ENCODE measurements around the gene HIBADH.
"Not testable (repeated sequence)": the region's sequence is repeated elsewhere in the genome, so short reads cannot be mapped to it uniquely, and the experiment has no call there.

HIBADH gene

DNA sequence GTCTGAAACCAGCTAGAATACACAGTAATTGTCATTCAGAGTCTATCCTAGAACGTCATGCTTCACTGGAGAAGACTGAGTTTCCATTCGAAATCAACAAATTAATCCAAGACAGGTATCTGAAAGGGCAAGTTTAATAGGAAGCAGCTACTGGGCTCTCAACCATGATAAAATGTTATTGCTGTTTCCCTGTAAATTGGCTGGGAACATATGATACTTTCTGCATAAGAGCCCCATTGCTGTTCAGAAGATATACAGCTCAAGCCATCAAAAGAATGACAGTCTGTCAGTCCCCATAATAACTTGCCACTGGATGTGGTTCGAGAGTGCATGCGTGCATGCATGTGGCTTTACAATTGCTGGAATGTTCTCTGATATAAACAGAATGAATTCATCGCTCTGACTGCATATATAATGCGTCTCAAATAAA, 129.0 kb downstream of the HIBADH start:
- no peak for DNase-seq

DNA sequence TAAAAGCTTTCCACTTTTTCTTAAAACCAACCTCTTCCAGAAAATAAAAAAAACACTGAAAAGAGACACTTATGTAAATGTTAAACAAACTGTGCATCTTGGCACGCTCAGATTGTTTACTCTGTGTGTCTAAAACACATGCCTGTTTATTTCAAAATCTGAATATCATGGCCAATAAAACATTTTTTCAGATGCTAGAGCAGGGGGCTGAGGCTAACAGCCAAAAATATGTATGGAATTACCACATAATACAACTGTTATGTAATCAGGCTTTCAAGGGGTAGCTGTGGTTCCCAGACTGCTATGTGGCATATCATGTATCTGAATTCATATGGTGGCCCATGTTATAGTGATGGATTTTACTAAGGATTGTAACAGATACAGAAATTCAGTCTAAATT, 130.4 kb downstream of the HIBADH start:
- no peak for DNase-seq

DNA sequence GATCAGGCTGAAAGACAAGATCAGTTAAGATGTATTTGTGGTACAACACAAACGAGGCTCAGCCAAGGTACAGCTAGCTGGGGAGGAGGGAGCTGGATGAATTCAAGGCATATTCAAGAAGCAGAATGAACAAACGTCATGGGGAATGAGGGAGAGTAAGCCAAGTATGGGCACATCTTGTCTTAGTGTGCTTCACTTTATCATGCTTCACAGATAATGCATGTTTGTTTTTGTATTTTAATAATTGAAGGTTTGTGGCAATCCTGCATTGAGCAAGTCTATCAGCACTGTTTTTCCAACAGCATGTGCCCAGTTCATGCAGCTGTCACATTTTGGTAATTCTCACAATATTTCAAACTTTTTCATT, 135.4 kb downstream of the HIBADH start:
- DNase-seq: no peak

DNA sequence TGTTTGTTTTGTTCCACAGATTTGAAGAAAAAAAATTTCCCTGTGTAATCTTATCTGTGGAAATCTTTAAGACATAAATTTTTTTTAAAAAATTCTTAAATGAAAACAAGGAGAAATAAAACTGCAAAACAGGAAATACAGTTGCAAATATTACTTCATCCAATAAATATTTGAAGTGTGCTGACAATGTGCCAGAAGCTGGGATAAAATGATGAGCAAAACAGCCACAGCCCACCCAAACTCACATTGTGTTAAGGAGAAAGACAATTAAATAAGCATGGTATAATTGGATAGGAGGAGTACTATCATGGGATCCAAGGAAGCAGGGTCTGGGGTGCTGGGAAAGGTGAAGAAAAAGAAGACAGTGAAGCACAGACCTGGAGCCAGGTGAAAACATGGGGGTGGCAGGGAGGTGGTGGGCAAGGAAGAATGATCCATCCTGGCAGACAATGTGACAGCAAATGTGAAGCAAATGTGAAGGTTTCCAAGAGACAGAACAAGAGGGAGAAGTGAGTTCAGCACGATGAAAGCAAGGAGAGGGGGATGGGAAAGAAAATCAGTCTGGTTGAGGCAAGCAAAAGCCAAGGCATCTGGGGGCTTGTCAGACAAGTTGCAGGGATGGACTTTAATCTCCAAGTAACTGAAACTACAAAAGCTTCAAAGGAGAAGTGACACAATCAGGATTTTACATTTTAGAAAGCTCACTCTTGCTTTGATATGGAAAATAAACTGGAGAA, 135.9 kb downstream of the HIBADH start:
- no peak for DNase-seq

DNA sequence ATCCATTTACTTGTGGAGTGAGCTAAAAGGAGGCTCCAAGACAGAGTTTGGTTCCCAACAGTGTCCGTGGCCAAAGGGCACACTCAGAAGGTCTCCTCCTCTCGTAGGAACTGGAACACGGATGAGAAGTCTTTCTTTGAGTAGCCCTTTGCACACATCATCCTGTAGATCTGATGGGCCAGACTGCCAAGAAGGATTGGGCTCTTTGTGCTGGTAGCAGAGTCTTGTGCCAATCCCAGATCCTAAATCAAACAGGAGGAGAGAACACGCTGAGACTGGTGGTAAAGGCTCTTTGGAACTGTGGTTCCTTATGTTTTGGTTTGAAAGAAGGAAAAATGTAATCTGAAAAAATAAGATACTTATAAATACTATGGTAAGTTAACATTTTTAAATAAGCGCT, 136.6 kb downstream of the HIBADH start:
- DNase-seq: no peak

DNA sequence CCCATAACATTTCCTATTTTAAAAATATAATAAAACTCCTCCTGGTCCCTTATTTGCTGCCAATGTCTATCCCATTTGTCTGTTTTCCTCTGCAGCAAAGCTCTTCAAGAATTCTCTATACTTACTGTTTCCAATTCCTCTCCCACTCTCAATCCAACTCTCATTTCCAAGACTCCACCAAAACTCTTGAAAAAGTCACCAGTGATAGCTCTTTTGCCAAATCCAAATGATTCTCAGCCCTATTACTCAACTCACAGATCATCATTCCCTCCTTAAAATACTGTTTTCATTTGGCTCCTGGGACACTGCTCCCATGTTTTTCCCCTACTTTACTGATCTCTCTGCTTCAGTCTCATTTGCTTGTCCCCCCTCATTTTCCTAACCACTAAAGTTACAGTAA, 139.4 kb downstream of the HIBADH start:
- no peak for DNase-seq

DNA sequence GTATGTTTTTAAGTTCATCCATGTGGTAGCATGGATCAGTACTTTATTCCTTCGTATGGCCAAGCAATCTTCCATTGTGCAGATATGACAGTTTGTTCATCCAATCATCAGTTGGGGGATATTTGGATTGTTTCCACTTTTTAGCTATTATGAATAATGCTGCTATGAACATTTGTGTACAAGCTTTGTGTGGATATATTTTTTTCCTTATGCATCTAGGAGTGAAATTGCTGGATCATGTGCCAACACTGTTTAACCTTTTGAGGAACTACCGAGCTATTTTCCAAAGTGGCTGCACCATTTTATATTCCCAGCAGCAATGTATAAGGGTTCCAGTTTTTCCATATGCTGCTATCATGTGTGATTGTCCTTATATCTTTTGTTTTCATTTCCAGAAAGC, 140.1 kb downstream of the HIBADH start:
- DNase-seq: no peak

DNA sequence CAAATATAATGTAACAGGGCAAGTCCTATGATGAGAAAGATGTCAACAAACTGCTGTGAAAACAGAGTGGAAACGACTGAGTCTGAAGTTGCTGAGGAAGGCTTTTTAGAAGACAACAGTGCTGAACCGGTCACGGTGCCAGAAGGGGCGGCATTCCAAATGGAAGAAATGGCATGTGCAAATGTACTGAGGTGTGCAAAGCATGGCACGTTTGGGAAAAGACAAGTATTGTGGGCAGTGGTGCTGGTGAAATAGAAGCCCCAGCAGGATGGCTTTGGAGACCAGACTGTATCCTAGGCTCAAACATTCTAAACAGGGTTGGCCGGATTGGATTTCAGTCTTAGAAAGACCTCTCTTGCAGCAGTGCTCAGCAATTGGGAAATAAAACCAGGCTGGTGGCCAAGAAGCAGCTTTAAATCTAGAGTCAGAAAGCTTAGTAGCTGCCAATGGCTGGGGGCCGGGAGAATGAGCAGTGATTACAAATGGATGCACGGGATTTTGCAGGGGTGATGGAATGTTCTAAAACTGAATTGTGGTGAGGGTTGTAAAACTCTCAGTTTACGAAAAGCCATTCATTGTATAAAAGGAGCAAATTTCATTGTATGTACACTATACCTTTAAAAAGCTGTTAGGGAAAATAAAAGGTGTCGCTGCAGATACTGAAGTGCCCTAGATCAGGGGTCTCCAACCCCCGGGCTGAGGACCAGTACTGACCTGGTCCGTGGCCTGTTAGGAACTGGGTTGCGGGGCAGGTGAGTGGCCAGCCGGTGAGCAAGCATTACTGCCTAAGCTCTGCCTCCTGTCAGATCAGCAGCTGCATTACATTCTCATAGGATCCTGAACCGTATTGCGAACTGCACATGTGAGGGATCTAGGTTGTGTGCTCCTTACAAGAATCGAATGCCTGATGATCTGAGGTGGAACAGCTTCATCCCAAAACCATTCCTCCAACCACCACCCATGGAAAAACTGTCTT, 141.6 kb downstream of the HIBADH start:
- no peak for DNase-seq

DNA sequence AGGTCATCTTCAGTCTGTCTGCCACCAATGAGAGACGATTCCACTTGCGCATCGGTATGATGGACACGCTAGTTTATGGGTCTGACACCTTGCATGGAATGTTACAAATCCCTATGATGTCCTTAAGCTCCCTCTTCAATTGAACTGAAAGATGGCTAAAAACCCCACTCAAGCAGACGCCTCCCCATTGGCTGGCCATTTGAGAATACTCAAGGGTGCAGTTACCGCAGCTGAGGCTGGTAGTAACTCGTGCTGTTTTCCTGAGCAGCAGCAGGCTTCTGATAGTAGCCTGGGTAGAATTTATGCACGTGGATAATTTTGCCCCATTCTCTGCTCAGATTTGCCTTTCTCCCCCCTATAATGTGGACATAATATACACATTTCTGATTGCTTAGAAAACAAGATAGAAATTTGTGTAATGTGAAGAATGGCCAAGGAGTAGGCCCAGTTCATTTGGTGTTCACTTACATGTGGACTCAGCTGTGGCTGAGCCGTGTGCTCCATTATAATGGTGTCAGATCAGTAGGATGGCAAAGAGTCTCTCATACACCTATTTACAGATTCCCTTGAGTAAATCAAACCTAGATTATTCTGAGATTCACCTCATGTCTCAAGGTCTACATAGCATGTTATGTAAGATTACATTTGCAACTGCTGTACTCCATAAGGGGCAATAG, 142.8 kb downstream of the HIBADH start:
- no peak for DNase-seq

DNA sequence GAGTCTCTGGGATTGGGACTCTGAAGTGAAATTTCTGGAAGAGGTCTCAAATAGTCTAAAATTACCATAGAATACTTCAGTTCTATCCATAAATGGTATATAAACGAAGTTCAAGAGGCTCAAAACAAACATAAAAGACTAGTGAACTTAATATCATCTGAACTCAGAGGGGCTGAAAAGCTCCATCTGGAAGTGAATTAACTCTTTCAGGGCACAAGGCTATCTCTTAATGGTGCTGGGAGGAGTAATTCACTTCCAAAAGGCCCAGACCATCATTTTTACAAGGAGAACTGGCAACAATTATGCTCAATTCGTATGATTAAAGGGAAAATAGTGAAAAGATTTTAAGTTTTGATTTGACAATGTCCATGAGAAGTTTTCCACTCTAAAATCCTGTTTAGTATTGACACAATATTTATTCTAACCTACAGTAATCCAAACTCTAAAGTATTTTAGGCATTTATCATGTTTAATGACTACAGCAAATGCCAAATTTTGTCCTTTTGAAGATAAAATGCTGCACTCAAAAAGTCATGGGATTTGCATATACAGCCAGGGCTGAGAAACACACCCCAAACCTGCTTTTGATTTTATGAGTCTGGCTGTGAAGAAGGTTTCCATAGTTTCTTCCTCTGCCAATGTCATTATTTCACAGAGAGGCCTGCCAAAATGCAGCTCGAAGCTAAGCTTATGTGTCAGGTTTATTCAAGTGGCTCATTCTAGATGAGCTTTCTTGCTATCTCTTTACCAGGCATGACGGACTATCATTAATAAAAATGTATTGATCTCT, 143.9 kb downstream of the HIBADH start:
- DNase-seq: no peak

DNA sequence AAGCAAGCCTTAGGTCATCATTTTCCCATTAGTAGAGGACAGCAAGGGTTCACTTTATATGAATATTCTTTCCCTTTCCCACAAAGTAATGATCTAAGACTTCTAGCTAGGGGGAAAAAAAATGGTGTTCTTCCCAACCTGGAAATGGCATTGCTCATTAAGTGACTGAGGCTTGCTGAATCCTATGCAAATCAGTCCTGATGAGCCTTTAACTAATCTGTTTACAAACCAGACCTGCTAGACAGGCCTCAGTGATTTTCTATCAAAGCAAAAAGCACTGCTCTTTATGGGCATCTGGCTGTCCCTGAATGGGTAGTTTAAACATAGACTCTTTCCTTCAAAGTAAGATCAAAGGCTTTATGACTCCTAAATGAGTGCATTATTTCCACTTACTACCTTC, 146.3 kb downstream of the HIBADH start:
- DNase-seq: no peak

DNA sequence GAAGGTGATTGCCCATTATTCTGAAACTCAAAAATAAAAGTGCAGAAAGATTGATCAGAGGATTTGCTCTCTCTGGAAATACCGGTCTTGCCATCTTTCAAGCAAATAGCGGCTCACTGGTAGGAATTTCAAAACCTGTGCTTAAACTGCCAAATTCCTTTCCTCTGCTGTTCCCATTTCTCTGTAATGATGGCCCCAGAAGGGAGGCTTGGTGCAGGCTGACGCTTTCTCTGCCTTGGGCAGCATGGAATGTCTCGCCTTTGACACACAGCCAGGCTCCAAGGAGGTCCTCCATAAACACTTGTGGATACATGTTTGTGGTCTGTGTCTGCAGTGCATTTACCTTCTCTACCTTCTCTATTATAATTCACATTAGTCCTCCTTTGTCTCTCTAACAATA, 146.8 kb downstream of the HIBADH start:
- DNase-seq: no peak

DNA sequence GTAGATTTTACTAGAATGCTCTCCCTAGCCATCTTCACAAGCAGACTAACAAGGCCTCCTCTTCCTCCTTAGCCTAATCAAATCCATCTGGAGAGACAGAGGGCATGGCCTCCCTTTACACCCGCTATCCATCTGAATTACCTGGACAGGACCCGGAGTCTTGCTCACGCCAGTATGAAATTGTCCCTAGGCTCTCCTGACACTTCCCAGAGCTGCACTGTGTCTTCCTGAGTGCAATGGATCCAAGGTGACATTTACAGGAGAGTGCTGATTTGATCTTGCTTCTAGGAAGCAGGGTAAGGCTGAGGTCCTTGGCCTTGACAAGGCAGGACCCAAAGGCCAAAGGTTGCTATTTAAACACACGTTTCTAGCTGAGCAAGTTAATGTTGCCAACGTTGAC, 147.8 kb downstream of the HIBADH start:
- no peak for DNase-seq

DNA sequence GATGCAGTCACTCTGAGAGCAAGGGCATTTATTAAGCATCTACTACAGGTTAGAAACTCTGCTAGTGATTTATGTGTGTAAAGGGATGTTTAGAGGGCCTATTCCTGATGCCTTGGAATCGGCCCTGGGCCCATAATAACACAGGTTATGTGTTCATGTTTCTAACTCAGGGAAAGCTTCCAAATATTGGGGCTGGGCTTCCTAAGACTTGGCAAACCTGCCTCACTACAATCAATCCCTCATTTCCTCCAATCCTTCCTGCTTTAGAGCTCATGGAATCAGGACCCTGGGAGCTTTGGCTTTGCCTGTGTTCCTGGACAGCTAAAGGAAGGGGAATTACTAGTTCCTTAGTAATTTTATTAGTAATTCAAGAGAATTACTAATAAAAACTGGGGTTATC, 148.8 kb downstream of the HIBADH start:
- DNase-seq: no peak

DNA sequence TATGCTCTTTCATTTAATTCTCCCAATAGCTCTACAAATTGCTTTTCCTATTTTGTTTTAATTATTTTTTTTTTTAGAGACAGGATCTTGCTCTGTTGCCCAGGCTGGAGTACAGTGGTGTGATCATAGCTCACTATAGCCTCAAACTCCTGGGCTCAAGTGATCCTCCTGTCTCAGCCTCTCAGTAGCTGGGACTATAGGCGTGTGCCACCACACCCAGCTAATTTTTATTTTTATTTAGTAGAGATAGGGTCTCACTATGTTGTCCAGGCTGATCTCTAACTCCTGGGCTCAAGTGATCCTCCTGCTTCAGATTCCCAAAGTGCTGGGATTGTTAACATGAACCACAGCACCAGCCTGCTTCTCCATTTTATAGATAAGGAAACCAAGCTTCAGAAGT, 151.3 kb downstream of the HIBADH start:
- not testable (repeated sequence) for DNase-seq

DNA sequence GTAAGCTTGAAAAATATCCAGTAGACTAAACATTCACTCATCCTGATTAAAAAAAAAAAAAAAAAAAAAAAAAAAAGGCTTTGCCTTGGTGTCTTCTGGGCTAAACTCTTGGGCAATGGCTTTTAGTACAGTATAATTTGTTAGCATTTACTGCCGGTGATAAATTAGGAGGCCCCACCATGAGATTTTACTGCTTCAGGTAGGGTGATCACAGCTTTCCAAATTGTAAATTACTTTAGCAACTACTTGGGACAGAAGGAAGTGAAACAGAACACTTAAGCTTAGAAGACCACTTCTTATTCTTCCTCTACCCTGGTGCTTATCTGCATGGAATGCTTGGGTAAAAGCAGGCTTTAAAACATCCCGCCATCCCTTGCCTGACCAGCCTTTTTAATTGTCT, 152.1 kb downstream of the HIBADH start:
- no peak for DNase-seq

DNA sequence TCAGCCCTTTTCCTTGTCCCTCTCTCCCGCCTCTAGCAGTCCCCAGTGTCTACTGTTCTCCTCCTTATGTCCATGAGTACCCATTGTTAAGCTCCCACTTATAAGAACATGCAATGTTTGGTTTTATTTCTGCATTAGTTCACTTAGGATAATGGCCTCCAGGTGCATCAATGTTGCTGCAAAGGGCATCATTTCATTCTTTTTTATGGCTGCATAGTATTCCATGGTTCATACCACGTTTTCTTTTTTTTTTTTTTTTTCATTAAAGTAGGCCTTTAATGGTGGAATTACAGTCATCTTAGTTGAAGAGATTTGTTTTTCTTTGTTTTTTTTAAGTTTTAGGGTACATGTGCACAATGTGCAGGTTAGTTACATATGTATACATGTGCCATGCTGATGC, 160.8 kb downstream of the HIBADH start:
- DNase-seq: not testable (repeated sequence)

DNA sequence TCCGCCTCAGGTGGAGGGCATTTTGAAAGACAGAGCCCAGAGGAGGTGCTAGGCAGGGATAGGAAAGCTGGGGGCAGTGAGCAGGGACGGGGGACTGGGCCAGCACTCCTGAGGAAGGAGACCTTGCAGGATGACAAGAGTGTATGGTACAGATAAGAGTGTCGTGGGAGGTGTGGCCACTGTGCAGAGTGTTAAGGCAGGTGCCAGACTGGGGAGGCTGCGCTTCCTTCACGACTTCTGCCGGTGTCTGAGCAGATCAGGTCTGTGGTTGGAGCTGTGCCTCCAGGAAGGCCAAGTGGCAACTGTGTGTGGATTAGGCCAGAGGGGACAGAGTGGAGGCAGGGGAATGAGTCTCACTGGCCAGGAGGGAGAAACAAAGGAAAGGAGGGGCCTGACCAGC, 161.7 kb downstream of the HIBADH start:
- DNase-seq: no peak

DNA sequence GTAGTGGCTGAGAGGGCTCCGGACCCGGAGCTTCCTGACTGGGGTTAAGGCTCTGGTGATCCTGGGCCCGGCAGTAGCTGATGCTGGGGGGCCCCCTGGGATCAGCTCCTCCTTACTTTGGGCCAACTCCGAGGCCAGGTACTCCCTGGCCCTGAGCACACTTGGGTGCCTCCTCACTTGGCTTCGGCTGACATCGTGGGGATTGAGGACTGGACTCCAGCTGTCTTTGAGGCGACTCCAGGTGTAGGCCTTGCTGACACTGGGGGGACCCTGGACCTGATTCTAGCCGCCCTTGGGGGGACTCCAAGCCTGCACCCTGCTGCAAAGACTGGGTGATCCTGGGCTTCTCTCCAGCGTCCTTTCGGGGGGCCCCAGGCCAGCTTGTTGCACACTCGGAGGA, 170.5 kb downstream of the HIBADH start:
- DNase-seq: no peak

DNA sequence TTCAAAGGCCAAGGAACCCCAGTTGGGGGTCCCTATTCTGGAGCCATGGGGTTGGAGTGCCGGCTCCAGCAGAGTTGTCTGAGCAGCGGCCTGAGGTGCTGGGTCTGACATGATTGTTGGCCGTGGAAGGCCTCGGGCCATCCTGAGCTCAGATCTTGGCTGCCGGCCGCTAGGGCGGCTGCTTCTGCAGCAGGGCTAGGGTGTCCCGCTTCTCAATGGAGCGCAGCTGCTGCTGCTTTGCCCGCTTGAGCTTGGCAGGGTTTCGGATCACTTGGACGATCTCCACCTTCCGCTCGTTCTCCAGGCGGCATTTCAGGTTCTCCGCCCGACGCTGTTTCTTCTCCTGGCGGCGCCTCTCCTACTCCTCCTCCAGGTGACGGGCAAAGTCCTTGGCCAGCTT, 171.1 kb downstream of the HIBADH start:
- no peak for DNase-seq

DNA sequence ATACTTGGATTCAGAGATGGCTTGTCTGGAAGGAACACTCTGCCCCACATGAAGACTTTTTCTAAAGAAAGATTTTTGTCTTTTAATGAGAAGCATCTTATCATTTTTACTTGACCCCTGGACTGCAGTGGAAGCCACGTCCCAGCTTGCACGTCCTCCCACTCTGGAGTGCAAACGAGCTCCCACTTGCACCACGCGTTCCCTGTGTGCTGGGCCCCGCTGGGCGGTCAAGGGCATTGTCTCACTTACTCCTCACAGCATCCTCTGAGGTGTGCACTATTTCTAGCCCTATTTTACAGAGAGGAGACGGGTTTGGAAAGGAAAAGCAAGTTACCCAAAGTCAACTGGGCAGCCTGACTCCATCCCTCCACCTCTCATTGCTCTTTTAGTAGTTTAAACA, 175.2 kb downstream of the HIBADH start:
- DNase-seq: no peak

DNA sequence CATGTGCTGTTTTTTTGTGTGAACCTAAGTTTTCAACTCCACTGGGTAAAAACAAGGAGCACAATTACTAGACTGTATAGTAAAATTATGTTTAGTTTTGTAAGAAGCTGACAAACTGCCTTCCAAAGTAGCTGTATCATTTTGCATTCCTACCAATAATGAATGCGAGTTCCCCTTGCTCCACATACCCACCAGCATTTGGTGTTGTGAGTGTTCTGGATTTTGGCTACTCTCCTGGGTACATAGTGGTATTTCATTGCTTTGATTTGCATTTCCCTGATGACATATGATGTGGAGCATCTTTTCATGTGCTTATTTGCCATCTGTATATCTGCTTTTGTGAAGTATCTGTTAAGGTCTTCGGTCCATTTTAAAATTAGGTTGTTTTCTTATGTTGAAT, 178.2 kb downstream of the HIBADH start:
- DNase-seq: no peak

DNA sequence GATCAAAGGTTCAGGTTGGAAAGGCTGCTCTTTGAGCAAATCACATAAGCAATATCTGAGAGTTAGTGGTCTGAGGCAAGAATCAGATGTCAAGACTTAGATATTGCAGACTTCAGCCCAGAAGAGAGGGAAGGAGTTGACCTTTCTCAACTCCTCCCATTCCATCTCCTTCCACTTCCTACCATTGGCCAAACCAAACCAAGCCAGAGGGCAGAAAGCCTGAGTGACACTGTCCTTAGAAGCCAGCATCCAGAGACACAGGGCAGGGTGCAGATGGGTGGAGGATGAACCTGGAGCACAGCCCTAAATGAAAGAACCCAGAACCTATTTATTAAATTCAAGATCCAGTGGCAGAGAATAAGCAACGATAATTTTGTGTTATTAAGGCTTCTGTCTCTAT, 180.5 kb downstream of the HIBADH start:
- no peak for DNase-seq

Measured in NK-92 treated with Interleukin-12 subunit alpha and Interleukin-12 subunit beta, amount 100 ng/mL, for 24 hours (cell line).